T-helper 17 cell (primary cell): Measurements from ENCODE around the gene KRTDAP. TPM values are rescaled to one million over a fixed set of nuclear protein-coding genes. Genes with fewer than 3 reads are reported as not detected.
"Not testable (repeated sequence)": the region's sequence is repeated elsewhere in the genome, so short reads cannot be mapped to it uniquely, and the experiment has no call there.

ENCODE experiments used
- ATAC-seq: fragments of 150-1000 bp; cut with Tn5 transposase; 2 replicates; pipeline ENCODE4 v1.10.0; 2021; ENCODE audit warnings: mild to moderate bottlenecking, moderate library complexity
- DNase-seq, 3 donors: peaks; one replicate each; pipeline versions ENCODE4 v3.0.0 to v3.0.0-alpha.2; 2020 to 2021
- H3K9me3 ChIP-seq: one replicate; pipeline ENCODE4 v1.7.0; 2013; ENCODE audit warnings: low read length, mild to moderate bottlenecking; ENCODE audit not compliant: control insufficient read depth, poor library complexity, severe bottlenecking
- H3K27ac Mint-ChIP-seq: one replicate; pipeline ENCODE4 v1.8.0; 2022; ENCODE audit warnings: mild to moderate bottlenecking, moderate library complexity, mixed read lengths
- H3K27me3 Mint-ChIP-seq: one replicate; pipeline ENCODE4 v1.8.0; 2022; ENCODE audit warnings: mixed read lengths
- H3K36me3 Mint-ChIP-seq: one replicate; pipeline ENCODE4 v1.8.0; 2022; ENCODE audit warnings: low read depth, mixed read lengths
- H3K4me1 Mint-ChIP-seq: one replicate; pipeline ENCODE4 v1.8.0; 2022; ENCODE audit warnings: mild to moderate bottlenecking, mixed read lengths
- H3K4me3 Mint-ChIP-seq: one replicate; pipeline ENCODE4 v1.8.0; 2022; ENCODE audit warnings: mild to moderate bottlenecking, moderate library complexity, mixed read lengths
- total RNA-seq, 4 donors: library from RNA in 2 of 4; stranded (reverse) in 2 of 4; gene quantifications; one replicate each; pipeline ENCODE4 v1.2.3 and lab custom pipeline; 2022 to 2026

The KRTDAP gene
- total RNA-seq, 2 donors from 2014 or later = not detected

GRCh38 chr19:35466259-35466658 is 24.0 kb downstream of the KRTDAP start:
- Mint-ChIP-seq H3K4me3 (no peak overlapping the region), H3K4me1 (peaks cover 25% of the 10 kb centered on the region), H3K27me3 (no peaks in the 10 kb centered on the region), H3K27ac (no peak overlapping the region), H3K36me3 (peaks cover 3% of the 10 kb centered on the region)
- H3K9me3 ChIP-seq = no peaks in the 10 kb centered on the region
- no peak for ATAC-seq
- DNase-seq = no peak

DNA sequence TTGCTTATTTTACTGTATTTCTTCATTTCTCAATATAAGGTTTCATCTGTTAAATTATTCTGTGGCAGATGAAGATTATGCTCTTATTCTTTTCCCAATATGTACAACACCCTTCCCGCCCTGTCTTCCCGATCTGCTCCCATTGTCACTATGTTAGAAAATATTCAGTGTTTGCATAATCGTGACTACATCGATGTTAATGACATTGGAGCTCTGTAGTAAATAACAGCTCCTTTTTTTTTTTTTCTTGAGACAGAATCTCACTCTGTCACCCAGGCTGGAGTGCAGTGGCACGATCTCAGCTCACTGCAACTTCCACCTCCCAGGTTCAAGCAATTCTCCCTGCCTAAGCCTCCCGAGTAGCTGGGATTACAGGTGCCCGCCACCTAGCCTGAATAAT is 27.3 kb downstream of the KRTDAP start:
- H3K27me3 Mint-ChIP-seq, H3K36me3 Mint-ChIP-seq, H3K9me3 ChIP-seq, DNase-seq: not testable (repeated sequence)
- Mint-ChIP-seq H3K4me3 (peak overlapping the region; percentile 82), H3K27ac (peak overlapping the region; percentile 94), H3K4me1 (peaks cover 43% of the 10 kb centered on the region)
- ATAC-seq = peak; percentile 54

- ATAC-seq (peak; percentile 94), DNase-seq (peak in 2 of 3 donors; percentile 11 to 42)
- H3K9me3 ChIP-seq = no peaks in the 10 kb centered on the region
- Mint-ChIP-seq H3K36me3 (peaks cover 3% of the 10 kb centered on the region), H3K27me3 (no peaks in the 10 kb centered on the region), H3K4me3 (peak overlapping the region; percentile 82), H3K27ac (peak overlapping the region; percentile 94), H3K4me1 (peaks cover 48% of the 10 kb centered on the region)
Measured at GRCh38 chr19:35462476-35462953, 27.7 kb downstream of the KRTDAP start.

GRCh38 chr19:35461788-35462187 is 28.5 kb downstream of the KRTDAP start:
- peak overlapping the region; percentile 94 for H3K27ac Mint-ChIP-seq
- ATAC-seq, H3K36me3 Mint-ChIP-seq, H3K27me3 Mint-ChIP-seq, DNase-seq, H3K4me3 Mint-ChIP-seq, H3K9me3 ChIP-seq: not testable (repeated sequence)
- H3K4me1 Mint-ChIP-seq = peaks cover 55% of the 10 kb centered on the region

DNA sequence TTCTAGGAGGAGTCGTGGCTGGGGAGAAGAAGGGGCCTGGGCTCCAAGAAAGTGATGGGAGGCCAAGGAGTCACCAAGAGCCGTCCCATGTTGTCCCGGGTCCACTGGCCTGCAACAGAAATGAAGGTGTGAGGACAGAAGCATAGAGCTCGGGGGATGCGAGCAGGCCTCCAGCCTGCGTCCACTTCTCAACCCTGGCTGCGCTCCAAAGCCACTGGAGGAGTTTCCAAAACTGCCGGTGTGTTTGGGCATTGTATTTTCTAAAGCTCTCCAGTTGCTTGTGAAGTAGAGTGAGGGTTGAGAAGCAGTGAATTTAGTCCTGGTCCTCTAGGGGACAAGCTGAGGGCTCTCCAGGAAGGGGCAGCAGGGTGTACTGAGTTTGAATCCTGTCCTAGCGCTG is 29.2 kb downstream of the KRTDAP start:
- H3K9me3 ChIP-seq = no peaks in the 10 kb centered on the region
- H3K4me3 Mint-ChIP-seq = peak overlapping the region; percentile 69
- DNase-seq (no peak), ATAC-seq (no peak)
- peak overlapping the region; percentile 90 for H3K27ac Mint-ChIP-seq
- peaks cover 3% of the 10 kb centered on the region for H3K36me3 Mint-ChIP-seq
- H3K27me3 Mint-ChIP-seq = no peaks in the 10 kb centered on the region
- peaks cover 52% of the 10 kb centered on the region for H3K4me1 Mint-ChIP-seq

GRCh38 chr19:35460608-35461007 is 29.7 kb downstream of the KRTDAP start:
- peaks cover 57% of the 10 kb centered on the region for H3K4me1 Mint-ChIP-seq
- H3K36me3 Mint-ChIP-seq = peaks cover 3% of the 10 kb centered on the region
- no peaks in the 10 kb centered on the region for H3K9me3 ChIP-seq
- peak overlapping the region; percentile 90 for H3K27ac Mint-ChIP-seq
- DNase-seq (no peak), ATAC-seq (no peak)
- peak overlapping the region; percentile 69 for H3K4me3 Mint-ChIP-seq
- H3K27me3 Mint-ChIP-seq = no peaks in the 10 kb centered on the region

- Mint-ChIP-seq H3K27ac (peak overlapping the region; percentile 90), H3K4me1 (peaks cover 58% of the 10 kb centered on the region), H3K27me3 (no peaks in the 10 kb centered on the region), H3K4me3 (no peak overlapping the region), H3K36me3 (no peaks in the 10 kb centered on the region)
- ATAC-seq = no peak
- H3K9me3 ChIP-seq = no peaks in the 10 kb centered on the region
- no peak for DNase-seq
Measured at GRCh38 chr19:35459414-35460082, 30.7 kb downstream of the KRTDAP start.

DNA sequence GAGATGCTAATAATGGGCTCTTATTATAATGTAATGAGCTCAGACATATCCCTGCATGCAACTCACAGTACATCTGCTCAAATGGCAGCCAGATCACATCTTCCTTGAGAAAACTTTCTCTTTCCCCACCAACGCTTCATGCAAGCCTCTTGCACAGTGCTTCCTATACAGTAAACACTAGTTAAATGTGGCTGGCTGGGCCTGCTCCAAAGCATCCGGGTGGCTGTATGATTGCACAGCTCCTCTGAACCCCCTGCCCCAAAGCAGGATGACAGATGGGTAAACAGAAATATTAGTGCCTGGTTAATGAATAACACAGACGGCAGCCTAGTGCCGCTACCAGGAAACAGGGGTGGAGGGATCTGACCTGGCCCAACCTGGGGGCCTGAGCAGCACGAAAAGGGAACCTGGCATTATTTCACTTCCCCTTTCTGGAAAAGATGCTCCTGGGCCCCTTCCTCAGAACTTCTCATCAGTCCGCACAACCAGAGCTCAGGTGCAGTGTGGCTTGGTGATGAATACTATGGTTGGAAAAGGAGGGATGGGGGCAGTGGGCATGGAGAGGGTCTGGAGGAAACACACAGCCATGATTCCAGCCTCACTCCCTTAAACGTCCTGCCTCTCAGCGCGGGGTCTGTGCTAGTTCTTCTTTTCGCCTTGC is 31.4 kb downstream of the KRTDAP start:
- no peaks in the 10 kb centered on the region for H3K27me3 Mint-ChIP-seq
- H3K4me3 Mint-ChIP-seq = no peak overlapping the region
- H3K4me1 Mint-ChIP-seq = peaks cover 57% of the 10 kb centered on the region
- ATAC-seq (no peak), DNase-seq (no peak)
- peak overlapping the region; percentile 91 for H3K27ac Mint-ChIP-seq
- no peaks in the 10 kb centered on the region for H3K36me3 Mint-ChIP-seq
- H3K9me3 ChIP-seq = no peaks in the 10 kb centered on the region

DNA sequence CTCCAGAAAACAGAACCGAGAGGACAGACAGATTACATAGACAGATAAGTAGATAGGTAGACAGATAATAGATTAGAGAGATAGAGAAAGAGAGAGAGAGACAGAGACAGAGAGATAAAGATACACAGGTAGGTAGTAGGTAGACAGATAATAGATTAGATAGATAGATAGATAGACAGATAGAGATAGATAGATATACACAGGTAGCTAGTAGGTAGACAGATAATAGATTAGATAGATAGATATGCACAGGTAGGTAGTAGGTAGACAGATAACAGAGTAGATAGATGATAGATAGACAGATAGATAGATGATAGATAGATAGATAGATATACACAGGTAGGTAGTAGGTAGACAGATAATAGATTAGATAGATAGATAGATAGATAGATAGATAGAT is 32.1 kb downstream of the KRTDAP start:
- ATAC-seq (no peak), DNase-seq (no peak)
- Mint-ChIP-seq H3K4me1 (peaks cover 51% of the 10 kb centered on the region), H3K4me3 (no peak overlapping the region), H3K27ac (peak overlapping the region; percentile 91), H3K36me3 (no peaks in the 10 kb centered on the region), H3K27me3 (no peaks in the 10 kb centered on the region)
- no peaks in the 10 kb centered on the region for H3K9me3 ChIP-seq

DNA sequence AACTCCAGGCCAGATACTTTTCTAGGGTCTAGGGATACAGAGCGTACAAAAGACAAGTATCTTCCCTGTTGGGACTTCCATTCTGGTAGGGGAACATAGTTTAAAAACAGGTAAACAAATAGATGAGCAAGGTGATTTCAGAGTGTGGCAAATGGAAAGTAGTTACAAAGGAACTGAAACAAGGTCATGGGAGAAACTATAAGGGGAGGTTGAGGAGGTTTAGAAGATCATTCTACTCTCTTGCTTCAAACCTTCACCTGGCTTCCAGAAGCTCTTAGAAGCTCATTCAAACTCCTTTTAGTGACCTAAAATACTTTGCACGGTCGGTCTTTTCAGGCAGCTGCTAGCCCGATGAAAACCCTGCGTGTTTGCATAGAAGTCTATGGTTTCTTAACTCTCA is 33.1 kb downstream of the KRTDAP start:
- no peaks in the 10 kb centered on the region for H3K27me3 Mint-ChIP-seq
- peak overlapping the region; percentile 91 for H3K27ac Mint-ChIP-seq
- no peaks in the 10 kb centered on the region for H3K9me3 ChIP-seq
- H3K4me3 Mint-ChIP-seq = peak overlapping the region; percentile 1
- no peak for ATAC-seq
- no peaks in the 10 kb centered on the region for H3K36me3 Mint-ChIP-seq
- peaks cover 46% of the 10 kb centered on the region for H3K4me1 Mint-ChIP-seq
- no peak for DNase-seq

- no peaks in the 10 kb centered on the region for H3K9me3 ChIP-seq
- no peak overlapping the region for H3K4me3 Mint-ChIP-seq
- no peaks in the 10 kb centered on the region for H3K27me3 Mint-ChIP-seq
- H3K4me1 Mint-ChIP-seq = peaks cover 51% of the 10 kb centered on the region
- no peaks in the 10 kb centered on the region for H3K36me3 Mint-ChIP-seq
- no peak for DNase-seq
- H3K27ac Mint-ChIP-seq = no peak overlapping the region
- ATAC-seq = no peak
Measured at GRCh38 chr19:35455616-35456201, 34.6 kb downstream of the KRTDAP start.

DNA sequence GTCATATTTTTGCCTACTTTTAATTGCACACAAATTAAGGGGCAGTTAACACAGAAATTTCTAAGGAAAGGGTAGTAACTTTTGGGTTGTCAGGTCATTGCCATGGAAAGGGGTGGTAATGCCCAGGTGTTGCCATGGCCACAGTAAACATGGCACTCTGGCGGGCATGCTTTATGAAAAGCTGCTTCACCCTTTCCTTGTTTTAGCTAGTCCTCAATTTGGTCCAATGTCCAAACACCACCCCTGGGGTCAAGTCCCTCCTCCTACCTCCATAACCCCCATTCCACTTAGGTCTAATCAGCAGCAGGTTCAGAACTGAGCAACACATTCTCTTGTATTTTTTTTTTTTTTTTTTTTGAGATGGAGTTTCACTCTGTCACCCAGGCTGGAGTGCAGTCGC is 35.6 kb downstream of the KRTDAP start:
- no peak for DNase-seq
- peaks cover 48% of the 10 kb centered on the region for H3K4me1 Mint-ChIP-seq

DNA sequence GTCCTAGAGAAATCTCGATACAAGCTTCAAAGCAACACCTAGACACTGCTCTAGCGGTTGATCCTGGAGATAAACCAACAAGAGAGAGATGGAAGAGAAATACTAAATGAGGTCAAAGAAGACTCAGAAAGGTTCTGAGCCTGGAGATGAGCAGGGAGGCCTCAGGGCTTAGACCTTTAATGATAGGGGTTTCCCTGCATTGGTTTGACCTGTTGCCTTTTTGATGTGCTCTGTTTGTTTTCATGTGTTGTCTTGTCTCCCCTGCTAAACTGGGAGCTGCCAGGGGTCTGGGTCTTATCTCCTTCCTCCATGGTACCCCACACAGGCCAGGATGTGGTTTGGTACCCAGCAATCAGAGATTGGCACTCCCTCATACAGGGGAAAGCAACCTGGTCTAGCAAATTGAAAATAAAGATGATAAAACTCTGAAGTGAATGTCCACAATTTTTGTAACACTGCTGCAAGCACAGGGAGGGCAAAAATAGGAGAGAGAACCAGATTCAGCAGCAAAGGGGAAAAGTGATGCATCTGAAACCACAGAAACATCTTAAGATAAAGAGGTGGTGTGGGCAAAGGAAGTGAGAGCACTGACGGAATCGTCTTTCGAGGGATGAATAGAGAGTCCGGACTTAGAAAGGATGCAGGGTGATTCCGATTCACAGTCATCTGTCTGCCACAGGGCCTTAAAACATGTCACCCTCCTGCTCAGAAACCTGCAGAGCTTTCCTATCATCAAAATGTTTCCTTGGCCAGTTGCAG is 38.7 kb downstream of the KRTDAP start:
- Mint-ChIP-seq H3K27me3 (peaks cover under 1% of the 10 kb centered on the region), H3K36me3 (no peaks in the 10 kb centered on the region), H3K4me1 (peaks cover 46% of the 10 kb centered on the region), H3K27ac (peak overlapping the region; percentile 88), H3K4me3 (peak overlapping the region; percentile 45)
- H3K9me3 ChIP-seq = no peaks in the 10 kb centered on the region
- ATAC-seq = peak; percentile 83
- DNase-seq = peak in 1 of 3 donors; percentile 12

More for the DNA sequence above, 35.6 kb downstream of the KRTDAP start:
- H3K9me3 ChIP-seq = no peaks in the 10 kb centered on the region
- ATAC-seq = no peak
- no peaks in the 10 kb centered on the region for H3K36me3 Mint-ChIP-seq
- H3K4me3 Mint-ChIP-seq = no peak overlapping the region
- H3K27me3 Mint-ChIP-seq = no peaks in the 10 kb centered on the region
- H3K27ac Mint-ChIP-seq = no peak overlapping the region
